Measurements from ENCODE around the gene PCDH19. TPM values are rescaled to one million over a fixed set of nuclear protein-coding genes. Genes with fewer than 3 reads are reported as not detected.
A peak's percentile ranks its signal among the peaks of the same experiment; 100 is the strongest.

The PCDH19 gene
- total and polyA plus RNA-seq, 11 donors, result 0.15 to 2.2 (median 0.63) TPM

DNA sequence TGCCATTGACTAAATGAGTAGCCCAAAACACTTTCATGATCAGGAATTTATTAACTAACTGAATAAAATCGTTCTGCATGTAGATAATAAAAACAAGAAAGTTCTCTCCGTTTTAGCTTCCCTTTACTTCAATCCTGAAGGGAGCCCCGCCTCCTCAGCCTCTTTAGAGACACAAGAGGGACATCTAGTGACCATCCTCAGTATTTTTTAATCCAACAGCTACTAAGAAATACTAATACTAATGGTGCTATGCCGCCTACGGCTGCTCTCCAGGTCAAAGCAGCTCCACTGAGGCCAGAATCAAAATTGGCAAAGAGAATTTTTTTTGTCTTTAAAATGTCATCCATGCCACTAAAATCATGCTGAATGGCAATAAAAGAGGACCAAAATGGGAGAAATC lies 3.2 kb upstream of the PCDH19 start:
- peak in 3 of 4 donors; percentile 57 to 65 (median 63) for ATAC-seq
- DNase-seq, result peak in 2 of 5 donors; percentile 24 to 48

GRCh38 chrX:100411802-100412715 lies 2.0 kb upstream of the PCDH19 start:
- DNase-seq (no peak), ATAC-seq (no peak)
- intact Hi-C loops (cut with DNase I), result loop anchor here in 1 of 10 donors (5.0 kb wide), 1 partner anchor 45 kb away; no protein-coding TSS in a partner anchor
- H3K27me3 ChIP-seq, result peaks cover 0 to 79% (median 11%) of the 10 kb centered on the region in 9 donors
- peaks cover 0 to 16% (median 0%) of the 10 kb centered on the region in 12 donors for H3K4me1 ChIP-seq
- no peaks in the 10 kb centered on the region for H3K9me3 ChIP-seq
- H3K27ac ChIP-seq, result no peak overlapping the region
- peak overlapping the region in 2 of 12 donors; percentile 3 to 59 for H3K4me3 ChIP-seq
- no peaks in the 10 kb centered on the region for H3K36me3 ChIP-seq
- TF ChIP-seq POLR2A (IDR thresholded peaks at IDR 0.05) (no peak), CTCF (IDR thresholded peaks at IDR 0.05) (no peak)
- WGBS, 4 donors, result 27 to 55% (median 41%) methylated on average over 36 of the region's 36 CpGs

More for the DNA sequence above, 3.2 kb upstream of the PCDH19 start:
- no peak overlapping the region for H3K27ac ChIP-seq
- peaks cover 0 to 20% (median under 1%) of the 10 kb centered on the region in 12 donors for H3K4me1 ChIP-seq
- intact Hi-C loops (cut with DNase I), result loop anchor here in 1 of 10 donors (5.0 kb wide), 1 partner anchor 46 kb away; no protein-coding TSS in a partner anchor
- H3K27me3 ChIP-seq, result peaks cover 0 to 67% (median 2%) of the 10 kb centered on the region in 9 donors
- 0 to 5% (median 3%) methylated on average over 5 of the region's 5 CpGs for WGBS, 4 donors
- no peaks in the 10 kb centered on the region for H3K9me3 ChIP-seq
- peak; percentile 34 to 65 (median 48) for TF ChIP-seq CTCF (IDR thresholded peaks at IDR 0.05)
- no peak for TF ChIP-seq POLR2A (IDR thresholded peaks at IDR 0.05)
- H3K4me3 ChIP-seq, result no peak overlapping the region
- H3K36me3 ChIP-seq, result no peaks in the 10 kb centered on the region

DNA sequence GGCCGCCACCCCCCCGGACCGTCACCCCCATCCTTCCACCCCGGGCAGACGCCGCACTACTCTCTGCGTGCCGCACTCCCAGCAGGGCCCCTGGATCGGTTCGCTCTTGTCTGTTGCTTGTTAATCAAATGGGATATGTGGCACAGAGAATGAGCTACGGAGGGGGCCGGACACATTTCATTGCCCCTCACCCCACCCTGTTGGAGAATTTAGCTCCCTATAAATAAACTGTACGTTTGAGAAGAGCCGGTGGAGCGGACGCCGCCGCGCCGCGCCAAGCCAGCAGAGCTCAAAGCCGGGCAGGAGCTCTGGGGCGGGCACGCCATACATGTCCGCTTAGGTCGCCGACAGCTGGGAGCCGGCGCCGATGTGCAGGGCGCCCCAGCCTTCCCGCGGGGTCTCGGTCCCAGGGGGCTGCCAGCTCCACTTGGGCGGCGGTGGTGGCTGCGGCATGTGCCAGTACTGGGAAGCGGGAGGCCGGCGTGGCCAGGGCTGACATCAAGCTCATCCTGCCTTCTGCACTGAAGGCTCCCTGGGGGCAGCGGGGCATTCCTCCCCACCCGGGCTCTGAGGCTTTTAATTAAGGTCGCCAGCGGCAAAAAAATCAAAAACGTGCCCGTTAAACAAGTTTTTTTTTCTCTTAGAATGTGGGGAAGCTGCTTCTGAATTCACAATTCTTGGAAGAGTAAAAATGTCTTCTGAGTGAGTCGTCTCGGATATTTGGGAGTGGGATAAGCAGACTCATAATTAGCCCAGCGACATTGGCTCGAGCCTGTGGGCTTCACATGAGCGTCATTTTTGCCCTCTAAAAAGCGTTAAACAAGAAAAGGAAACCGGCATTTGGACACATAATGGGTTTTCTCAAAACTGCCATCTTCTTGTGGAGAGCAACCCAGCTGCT lies 1.1 kb upstream of the PCDH19 start:
- TF ChIP-seq POLR2A (IDR thresholded peaks at IDR 0.05), result no peak
- TF ChIP-seq CTCF (IDR thresholded peaks at IDR 0.05), result no peak
- H3K27ac ChIP-seq, result no peak overlapping the region
- DNase-seq (no peak), ATAC-seq (peak in 1 of 4 donors; percentile 15)
- no peaks in the 10 kb centered on the region for H3K9me3 ChIP-seq
- H3K36me3 ChIP-seq, result no peaks in the 10 kb centered on the region
- peak overlapping the region in 10 of 12 donors; percentile 27 to 63 (median 50) for H3K4me3 ChIP-seq
- H3K4me1 ChIP-seq, result peaks cover 0 to 16% (median 0%) of the 10 kb centered on the region in 12 donors
- H3K27me3 ChIP-seq, result peaks cover 0 to 88% (median 12%) of the 10 kb centered on the region in 9 donors
- intact Hi-C loops (cut with DNase I), result loop anchor here in 1 of 10 donors (5.0 kb wide), 1 partner anchor 44 kb away; no protein-coding TSS in a partner anchor
- WGBS, 4 donors, result 4 to 44% (median 22%) methylated on average over 48 to 53 of the region's 53 CpGs

Data from heart left ventricle (tissue), 16 donors.